Measurements from ENCODE around the gene OXCT2.

The OXCT2 gene

GRCh38 chr1:39727932-39728317 lies 43.2 kb downstream of the OXCT2 start:
- no peak for DNase-seq (ENCODE audit: low spot score)
- ChIA-PET POLR2A (ENCODE audit: low non-redundant PET) (no interaction called here), CTCF (interaction anchor here (0.6 kb wide), 1 partner anchor 122 kb away, joined by 5 read pairs; no protein-coding TSS in a partner anchor)
- TF ChIP-seq CTCF (conservative IDR thresholded peaks at IDR 0.05; ENCODE audit: low read depth) = no peak
- no peak overlapping the region for H3K27ac ChIP-seq

- CTCF ChIA-PET = interaction anchor here (0.6 kb wide), 1 partner anchor 121 kb away, joined by 5 read pairs; no protein-coding TSS in a partner anchor
- no peak for TF ChIP-seq CTCF (conservative IDR thresholded peaks at IDR 0.05; ENCODE audit: low read depth)
- H3K27ac ChIP-seq = no peak overlapping the region
- POLR2A ChIA-PET (ENCODE audit: low non-redundant PET) = no interaction called here
- no peak for DNase-seq (ENCODE audit: low spot score)
These were observed 43.8 kb downstream of the OXCT2 start for GRCh38 chr1:39727221-39727931.

- no peak for DNase-seq (ENCODE audit: low spot score)
- ChIA-PET POLR2A (ENCODE audit: low non-redundant PET) (no interaction called here), CTCF (no interaction called here)
- no peak overlapping the region for H3K27ac ChIP-seq
- no peak for TF ChIP-seq CTCF (conservative IDR thresholded peaks at IDR 0.05; ENCODE audit: low read depth)
These were observed 44.5 kb downstream of the OXCT2 start for GRCh38 chr1:39726600-39726999.

- peak; percentile 29 for DNase-seq (ENCODE audit: low spot score)
- no peak for TF ChIP-seq CTCF (conservative IDR thresholded peaks at IDR 0.05; ENCODE audit: low read depth)
- no peak overlapping the region for H3K27ac ChIP-seq
- POLR2A ChIA-PET (ENCODE audit: low non-redundant PET) = no interaction called here
- CTCF ChIA-PET = interaction anchor here (0.7 kb wide), 1 partner anchor 1220 kb away, joined by 3 read pairs; no protein-coding TSS in a partner anchor
These were observed 48.7 kb downstream of the OXCT2 start for GRCh38 chr1:39722495-39722894.

GRCh38 chr1:39721664-39722063 lies 49.5 kb downstream of the OXCT2 start:
- ChIA-PET CTCF (no interaction called here), POLR2A (ENCODE audit: low non-redundant PET) (no interaction called here)
- DNase-seq (ENCODE audit: low spot score) = no peak
- H3K27ac ChIP-seq = no peak overlapping the region
- TF ChIP-seq CTCF (conservative IDR thresholded peaks at IDR 0.05; ENCODE audit: low read depth) = no peak

GRCh38 chr1:39720094-39720999 lies 50.8 kb downstream of the OXCT2 start:
- TF ChIP-seq CTCF (conservative IDR thresholded peaks at IDR 0.05; ENCODE audit: low read depth) = peak; percentile 75
- ChIA-PET POLR2A (ENCODE audit: low non-redundant PET) (interaction anchor here (0.5 kb wide), 1 partner anchor 54 kb away, joined by 3 read pairs; no protein-coding TSS in a partner anchor), CTCF (interaction anchor here (0.7 to 1.5 kb wide), 12 partner anchors 12 to 585 kb away, joined by 3 to 10 read pairs (median 4); no protein-coding TSS in a partner anchor)
- peak; percentile 38 for DNase-seq (ENCODE audit: low spot score)
- H3K27ac ChIP-seq = no peak overlapping the region
